CD4-positive, alpha-beta memory T cell (primary cell): ENCODE measurements around the gene FGGY. TPM values are rescaled to one million over a fixed set of nuclear protein-coding genes. Genes with fewer than 3 reads are reported as not detected.
"Not testable (repeated sequence)": the region's sequence is repeated elsewhere in the genome, so short reads cannot be mapped to it uniquely, and the experiment has no call there.

ENCODE experiments used
- CTCF ChIA-PET: fragments of 350-600 bp; sonication (Branson Sonifier 250); formaldehyde crosslinking; loops from one replicate; lab custom pipeline; 2021; ENCODE audit warnings: inconsistent platforms; ENCODE audit not compliant: partially characterized antibody; lab: Charles Lee
- POLR2A ChIA-PET: fragments of 350-600 bp; sonication (Branson Sonifier 250); formaldehyde crosslinking; loops from one replicate; lab custom pipeline; 2021; ENCODE audit not compliant: partially characterized antibody; lab: Charles Lee
- DNase-seq, 5 donors: peaks; one replicate each; pipeline versions ENCODE4 v3.0.0 to v3.0.0-alpha.2; 2020 to 2022; ENCODE audit warnings: mixed read lengths in 1 of 5
- H3K27ac ChIP-seq: one replicate; pipeline ENCODE4 v1.7.0; 2013; ENCODE audit warnings: low read depth, low read length
- H3K27me3 ChIP-seq: 2 replicates; pipeline ENCODE4 v1.7.0; 2013; ENCODE audit warnings: mild to moderate bottlenecking, low read length, moderate library complexity; ENCODE audit not compliant: insufficient read depth
- H3K36me3 ChIP-seq: 2 replicates; pipeline ENCODE4 v1.7.0; 2013; ENCODE audit warnings: mild to moderate bottlenecking, low read length, moderate library complexity; ENCODE audit not compliant: insufficient read depth
- H3K4me1 ChIP-seq: 2 replicates; pipeline ENCODE4 v1.7.0; 2013; ENCODE audit warnings: mild to moderate bottlenecking, low read length, moderate library complexity; ENCODE audit not compliant: insufficient read depth
- H3K4me3 ChIP-seq, 2 donors: one replicate each; pipeline ENCODE4 v1.7.0; 2013; ENCODE audit warnings: low read length in 2 of 2, mild to moderate bottlenecking in 1 of 2
- H3K9me3 ChIP-seq, 2 donors: one replicate each; pipeline ENCODE4 v1.7.0; 2013; ENCODE audit warnings: low read length in 2 of 2, control low read depth in 1 of 2; ENCODE audit not compliant: control insufficient read depth in 1 of 2
- H3K27ac Mint-ChIP-seq, 7 donors: one replicate each; pipeline ENCODE4 v1.8.0; 2020 to 2021; ENCODE audit warnings: mixed read lengths in 7 of 7, mild to moderate bottlenecking in 6 of 7, inconsistent platforms in 3 of 7, moderate library complexity in 3 of 7
- H3K27me3 Mint-ChIP-seq, 2 donors: one replicate each; pipeline ENCODE4 v1.8.0; 2020 to 2021; ENCODE audit warnings: mixed read lengths in 2 of 2
- H3K36me3 Mint-ChIP-seq, 2 donors: one replicate each; pipeline ENCODE4 v1.8.0; 2020 to 2021; ENCODE audit warnings: mixed read lengths in 2 of 2, inconsistent platforms in 1 of 2, mild to moderate bottlenecking in 1 of 2
- H3K4me1 Mint-ChIP-seq, 4 donors: one replicate each; pipeline ENCODE4 v1.8.0; 2020 to 2021; ENCODE audit warnings: mixed read lengths in 4 of 4, mild to moderate bottlenecking in 1 of 4
- H3K4me3 Mint-ChIP-seq, 8 donors: one replicate each; pipeline ENCODE4 v1.8.0; 2020 to 2021; ENCODE audit warnings: mixed read lengths in 8 of 8, mild to moderate bottlenecking in 7 of 8, moderate library complexity in 6 of 8, inconsistent platforms in 3 of 8
- H3K9me3 Mint-ChIP-seq, 8 donors: one replicate each; pipeline ENCODE4 v1.8.0; 2020 to 2021; ENCODE audit warnings: mixed read lengths in 8 of 8, mild to moderate bottlenecking in 5 of 8, inconsistent platforms in 3 of 8, moderate library complexity in 1 of 8
- intact Hi-C: fragments of 100-400 bp; cut with micrococcal nuclease; formaldehyde crosslinking; loops from one replicate; pipeline ENCODE4 v1.15.1; 2023
- polyA plus RNA-seq, 2 donors: library from polyadenylated mRNA; unstranded; fragments of 300-500 nt; fragmentation: Illumina TruSeq; gene quantifications; one replicate each; pipeline ENCODE4 v1.2.3, GENCODE V29; 2021
- total RNA-seq, 2 experiments: library from RNA; stranded (reverse); gene quantifications; one replicate each; pipeline ENCODE4 v1.2.3, GENCODE V29; 2021

FGGY gene
- total and polyA plus RNA-seq, 4 experiments from 2014 or later: 1.8 to 8.8 (median 3.6) TPM

DNA sequence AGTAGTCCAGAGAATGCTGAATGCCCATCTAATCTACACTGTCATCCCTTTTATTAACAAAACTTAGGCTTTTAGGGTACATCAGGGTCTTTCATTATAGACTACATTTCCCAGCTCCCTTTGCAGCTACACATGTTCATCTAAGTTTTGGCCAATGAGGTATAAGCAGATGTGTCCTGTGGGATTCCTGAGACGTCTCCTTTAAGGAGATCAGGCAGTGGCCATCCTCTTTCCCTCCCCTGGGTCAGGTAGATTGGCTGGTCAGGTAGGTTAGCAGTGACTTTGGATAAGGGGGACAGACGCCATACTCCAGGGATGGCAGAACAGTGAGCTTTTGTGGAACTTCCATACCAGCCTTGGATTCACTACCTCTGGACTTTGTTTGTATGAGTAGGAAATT, 188.3 kb downstream of the FGGY start:
- Mint-ChIP-seq H3K4me1 (peaks cover 0 to 2% (median 0%) of the 10 kb centered on the region in 4 donors), H3K27me3 (no peaks in the 10 kb centered on the region), H3K36me3 (no peaks in the 10 kb centered on the region), H3K9me3 (no peaks in the 10 kb centered on the region), H3K27ac (no peak overlapping the region), H3K4me3 (no peak overlapping the region)
- DNase-seq: no peak
- H3K27me3 ChIP-seq: no peaks in the 10 kb centered on the region
- intact Hi-C loops: no loop called here
- no peaks in the 10 kb centered on the region for H3K36me3 ChIP-seq
- no peak overlapping the region for H3K4me3 ChIP-seq
- CTCF ChIA-PET: interaction anchor here (1.0 kb wide), 1 partner anchor 214 kb away, joined by 3 read pairs; no protein-coding TSS in a partner anchor
- no peaks in the 10 kb centered on the region for H3K9me3 ChIP-seq
- H3K27ac ChIP-seq: no peak overlapping the region
- no peaks in the 10 kb centered on the region for H3K4me1 ChIP-seq
- POLR2A ChIA-PET: no interaction called here

DNA sequence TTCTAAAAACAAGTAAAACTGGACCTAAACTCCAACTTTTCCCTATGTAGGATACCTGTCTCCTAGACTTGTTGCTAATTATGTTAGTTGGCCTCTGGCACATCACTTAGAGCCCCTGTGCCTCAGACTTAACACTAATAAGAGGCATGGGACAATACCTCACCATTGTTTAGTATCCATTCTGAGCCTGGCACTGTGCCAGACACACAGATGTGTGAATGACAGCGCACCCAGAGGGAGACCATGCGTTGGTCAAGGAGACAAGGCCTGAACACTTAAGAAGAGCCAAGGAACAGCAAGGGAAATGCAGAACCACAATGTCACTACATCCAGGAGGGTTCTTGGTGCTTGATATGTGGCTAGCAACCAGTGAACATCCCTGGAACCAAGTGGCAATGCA, 189.1 kb downstream of the FGGY start:
- no peaks in the 10 kb centered on the region for H3K4me1 ChIP-seq
- Mint-ChIP-seq H3K4me1 (peaks cover 0 to 2% (median 0%) of the 10 kb centered on the region in 4 donors), H3K4me3 (no peak overlapping the region), H3K36me3 (no peaks in the 10 kb centered on the region), H3K9me3 (no peaks in the 10 kb centered on the region), H3K27me3 (no peaks in the 10 kb centered on the region), H3K27ac (peak overlapping the region in 1 of 7 donors; percentile 17)
- ChIA-PET POLR2A (no interaction called here), CTCF (interaction anchor here (1.0 kb wide), 1 partner anchor 213 kb away, joined by 3 read pairs; no protein-coding TSS in a partner anchor)
- no peaks in the 10 kb centered on the region for H3K9me3 ChIP-seq
- intact Hi-C loops: no loop called here
- H3K27me3 ChIP-seq: no peaks in the 10 kb centered on the region
- no peaks in the 10 kb centered on the region for H3K36me3 ChIP-seq
- no peak for DNase-seq
- H3K4me3 ChIP-seq: no peak overlapping the region
- H3K27ac ChIP-seq: no peak overlapping the region

DNA sequence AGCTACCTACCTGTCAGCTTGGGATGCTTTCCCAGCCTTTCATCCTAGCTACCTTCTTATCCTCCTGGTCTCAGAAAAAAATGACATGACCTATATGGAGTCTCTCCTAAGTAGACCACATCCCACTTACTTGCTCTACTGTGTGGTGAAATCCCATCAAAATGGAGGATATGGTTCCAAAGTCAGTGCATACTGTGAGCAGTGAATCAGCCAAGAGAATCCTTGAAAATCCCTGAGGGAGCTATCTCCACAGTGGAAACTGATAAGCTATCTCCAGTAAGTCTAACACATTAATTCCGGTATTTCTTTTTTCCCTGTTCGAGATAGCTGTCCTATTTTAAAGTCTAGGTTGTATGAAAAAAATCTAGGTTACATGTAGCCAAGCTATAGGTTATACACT, 189.7 kb downstream of the FGGY start:
- intact Hi-C loops: no loop called here
- Mint-ChIP-seq H3K27me3 (no peaks in the 10 kb centered on the region), H3K4me3 (no peak overlapping the region), H3K36me3 (no peaks in the 10 kb centered on the region), H3K9me3 (no peaks in the 10 kb centered on the region), H3K4me1 (peaks cover 0 to 2% (median 0%) of the 10 kb centered on the region in 4 donors), H3K27ac (no peak overlapping the region)
- Histone ChIP-seq H3K9me3 (no peaks in the 10 kb centered on the region), H3K36me3 (no peaks in the 10 kb centered on the region), H3K4me3 (no peak overlapping the region), H3K4me1 (no peaks in the 10 kb centered on the region), H3K27me3 (no peaks in the 10 kb centered on the region), H3K27ac (no peak overlapping the region)
- DNase-seq: no peak
- CTCF ChIA-PET: no interaction called here
- POLR2A ChIA-PET: no interaction called here

DNA sequence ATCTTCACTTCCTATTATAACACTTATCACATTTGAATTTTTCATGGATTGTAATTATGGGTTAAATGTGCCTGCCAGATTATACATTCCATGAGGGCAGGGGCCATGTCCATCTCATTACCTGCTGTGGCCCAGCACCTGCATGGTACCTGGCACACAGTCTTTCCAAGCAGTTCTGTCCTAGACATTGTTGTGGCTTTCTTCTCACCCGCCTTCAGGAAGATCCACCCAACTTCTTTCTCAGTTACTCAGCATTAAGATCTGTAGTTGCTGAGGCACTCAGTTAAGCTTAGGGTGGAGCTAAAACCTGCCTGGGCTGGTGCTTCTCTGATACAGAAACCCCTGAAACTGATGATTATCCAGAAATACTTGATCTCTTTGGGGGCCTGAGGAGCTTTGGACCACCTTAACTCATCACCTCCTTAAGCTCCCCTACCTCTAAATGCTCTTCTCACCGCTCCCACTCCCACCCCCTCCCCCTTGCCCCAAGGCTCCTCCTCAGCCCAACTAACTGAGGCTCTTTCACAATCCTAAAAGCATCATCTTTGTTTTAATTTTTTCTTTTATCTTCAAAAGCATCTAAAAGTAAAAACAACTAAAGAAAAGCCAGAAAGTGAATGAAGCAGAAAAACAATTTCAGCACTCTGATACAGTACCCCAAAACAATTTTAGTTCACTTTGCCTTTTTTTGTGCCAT, 190.6 kb downstream of the FGGY start:
- ChIA-PET POLR2A (no interaction called here), CTCF (no interaction called here)
- H3K9me3 Mint-ChIP-seq: peaks cover 0 to 6% (median 0%) of the 10 kb centered on the region in 8 donors
- DNase-seq: no peak
- H3K27me3 Mint-ChIP-seq: no peaks in the 10 kb centered on the region
- H3K36me3 ChIP-seq: no peaks in the 10 kb centered on the region
- H3K4me1 ChIP-seq: no peaks in the 10 kb centered on the region
- no peak overlapping the region for H3K4me3 ChIP-seq
- no peaks in the 10 kb centered on the region for H3K9me3 ChIP-seq
- H3K27me3 ChIP-seq: no peaks in the 10 kb centered on the region
- intact Hi-C loops: no loop called here
- peaks cover 0 to 2% (median 0%) of the 10 kb centered on the region in 4 donors for H3K4me1 Mint-ChIP-seq
- H3K36me3 Mint-ChIP-seq: no peaks in the 10 kb centered on the region
- no peak overlapping the region for H3K27ac Mint-ChIP-seq
- H3K27ac ChIP-seq: no peak overlapping the region
- no peak overlapping the region for H3K4me3 Mint-ChIP-seq

DNA sequence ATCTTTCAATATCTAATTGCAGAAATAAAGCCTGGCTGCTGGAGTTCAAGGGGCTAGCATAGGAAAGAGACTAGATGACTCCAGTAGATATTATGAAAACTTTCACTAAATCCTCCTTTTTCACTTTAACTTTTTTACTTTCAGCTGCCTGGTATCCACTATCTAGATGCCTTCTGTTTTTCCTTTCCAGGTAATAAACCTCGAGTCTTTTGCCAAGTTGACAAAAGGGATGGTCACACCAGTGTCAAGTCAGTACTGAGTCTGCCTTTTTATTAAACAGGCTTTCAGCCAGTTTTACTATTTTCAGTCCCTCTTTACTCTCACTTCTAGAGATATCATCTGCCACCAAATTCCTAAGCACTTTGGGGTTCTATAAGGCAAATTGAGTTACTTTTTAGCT, 195.6 kb downstream of the FGGY start:
- H3K27me3 Mint-ChIP-seq: no peaks in the 10 kb centered on the region
- H3K36me3 Mint-ChIP-seq: peaks cover 0 to 4% of the 10 kb centered on the region in 2 donors
- ChIA-PET CTCF (no interaction called here), POLR2A (no interaction called here)
- no peak for DNase-seq
- Histone ChIP-seq H3K4me1 (no peaks in the 10 kb centered on the region), H3K9me3 (no peaks in the 10 kb centered on the region), H3K27me3 (no peaks in the 10 kb centered on the region), H3K27ac (no peak overlapping the region), H3K36me3 (no peaks in the 10 kb centered on the region), H3K4me3 (no peak overlapping the region)
- H3K4me1 Mint-ChIP-seq: no peaks in the 10 kb centered on the region
- intact Hi-C loops: no loop called here
- no peak overlapping the region for H3K27ac Mint-ChIP-seq
- H3K4me3 Mint-ChIP-seq: no peak overlapping the region
- H3K9me3 Mint-ChIP-seq: peaks cover 0 to 10% (median 2%) of the 10 kb centered on the region in 8 donors

DNA sequence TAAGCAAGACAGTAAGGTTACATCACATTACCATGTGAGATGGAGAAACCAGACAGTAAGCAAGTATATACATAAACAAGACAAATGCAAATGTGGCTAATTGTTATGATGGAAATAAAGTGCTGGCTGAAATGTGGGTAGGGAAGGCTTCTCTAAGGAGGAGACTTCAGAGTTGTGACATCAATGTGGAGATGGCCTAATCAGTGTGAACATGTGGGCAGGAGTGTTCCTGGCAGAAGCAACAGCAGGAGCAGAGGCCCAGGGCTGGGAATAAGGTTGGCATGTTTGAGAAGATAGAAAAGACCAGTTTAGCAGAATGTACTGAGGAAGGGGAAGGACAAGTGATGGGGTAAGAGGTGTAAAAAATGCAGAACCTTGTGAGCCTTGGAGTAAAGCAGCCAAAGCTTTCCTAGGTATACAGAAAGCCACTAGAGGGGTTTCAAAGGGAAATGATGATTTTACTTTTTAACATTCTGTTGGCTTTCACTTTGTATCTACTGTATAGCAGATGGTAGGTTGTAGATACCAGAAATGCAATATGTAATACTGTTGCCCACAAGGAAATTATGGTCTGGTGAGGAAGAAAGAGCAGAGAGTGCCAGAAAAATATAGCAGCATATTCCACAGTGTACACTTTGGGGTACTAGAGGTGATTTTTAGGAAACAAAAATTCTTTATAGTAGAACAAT, 197.4 kb downstream of the FGGY start:
- Histone ChIP-seq H3K4me3 (no peak overlapping the region), H3K4me1 (no peaks in the 10 kb centered on the region), H3K27me3 (no peaks in the 10 kb centered on the region), H3K9me3 (no peaks in the 10 kb centered on the region), H3K27ac (no peak overlapping the region), H3K36me3 (no peaks in the 10 kb centered on the region)
- intact Hi-C loops: no loop called here
- POLR2A ChIA-PET: no interaction called here
- Mint-ChIP-seq H3K4me1 (no peaks in the 10 kb centered on the region), H3K27ac (no peak overlapping the region), H3K36me3 (peaks cover 2 to 8% of the 10 kb centered on the region in 2 donors), H3K4me3 (peak overlapping the region in 1 of 8 donors; percentile 33), H3K9me3 (peaks cover 0 to 10% (median 2%) of the 10 kb centered on the region in 8 donors), H3K27me3 (no peaks in the 10 kb centered on the region)
- CTCF ChIA-PET: no interaction called here
- DNase-seq: no peak

DNA sequence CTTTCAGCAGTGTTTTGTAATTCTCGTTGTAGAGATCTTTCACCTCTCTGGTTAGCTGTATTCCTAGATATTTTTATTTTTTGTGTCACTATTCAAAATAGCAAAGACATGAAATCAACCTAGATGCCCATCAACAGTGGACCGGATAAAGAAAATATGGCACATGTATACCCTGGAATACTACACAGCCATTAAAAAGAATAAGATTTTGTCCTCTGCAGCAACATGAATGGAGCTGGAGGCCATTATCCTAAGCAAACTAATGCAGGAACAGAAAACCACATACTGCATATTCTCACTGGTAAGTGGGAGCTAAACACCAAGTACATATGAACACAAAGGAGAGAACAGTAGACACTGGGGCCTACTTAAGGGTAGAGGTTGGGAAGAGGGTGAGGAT, 199.3 kb downstream of the FGGY start:
- intact Hi-C loops, H3K9me3 ChIP-seq, H3K9me3 Mint-ChIP-seq, H3K27ac ChIP-seq, H3K4me3 Mint-ChIP-seq, H3K27me3 ChIP-seq, CTCF ChIA-PET, DNase-seq, H3K4me3 ChIP-seq, H3K27me3 Mint-ChIP-seq, H3K36me3 Mint-ChIP-seq, H3K36me3 ChIP-seq, H3K4me1 Mint-ChIP-seq, H3K4me1 ChIP-seq: not testable (repeated sequence)
- H3K27ac Mint-ChIP-seq: peak overlapping the region in 1 of 7 donors; percentile 19
- POLR2A ChIA-PET: interaction anchor here (0.6 to 1.0 kb wide), 2 partner anchors 711 to 1783 kb away, joined by 4 to 5 read pairs; no protein-coding TSS in a partner anchor
